HG02642 (cell line): ENCODE results near the gene ANO10.
"Not testable (repeated sequence)": the region's sequence is repeated elsewhere in the genome, so short reads cannot be mapped to it uniquely, and the experiment has no call there.

ENCODE experiments used
- ATAC-seq: cut with Tn5 transposase; IDR thresholded peaks from one replicate; pipeline ENCODE4 v1.9.1; 2021; ENCODE audit warnings: mild to moderate bottlenecking; ENCODE audit not compliant: unreplicated experiment, poor library complexity

Gene ANO10

DNA sequence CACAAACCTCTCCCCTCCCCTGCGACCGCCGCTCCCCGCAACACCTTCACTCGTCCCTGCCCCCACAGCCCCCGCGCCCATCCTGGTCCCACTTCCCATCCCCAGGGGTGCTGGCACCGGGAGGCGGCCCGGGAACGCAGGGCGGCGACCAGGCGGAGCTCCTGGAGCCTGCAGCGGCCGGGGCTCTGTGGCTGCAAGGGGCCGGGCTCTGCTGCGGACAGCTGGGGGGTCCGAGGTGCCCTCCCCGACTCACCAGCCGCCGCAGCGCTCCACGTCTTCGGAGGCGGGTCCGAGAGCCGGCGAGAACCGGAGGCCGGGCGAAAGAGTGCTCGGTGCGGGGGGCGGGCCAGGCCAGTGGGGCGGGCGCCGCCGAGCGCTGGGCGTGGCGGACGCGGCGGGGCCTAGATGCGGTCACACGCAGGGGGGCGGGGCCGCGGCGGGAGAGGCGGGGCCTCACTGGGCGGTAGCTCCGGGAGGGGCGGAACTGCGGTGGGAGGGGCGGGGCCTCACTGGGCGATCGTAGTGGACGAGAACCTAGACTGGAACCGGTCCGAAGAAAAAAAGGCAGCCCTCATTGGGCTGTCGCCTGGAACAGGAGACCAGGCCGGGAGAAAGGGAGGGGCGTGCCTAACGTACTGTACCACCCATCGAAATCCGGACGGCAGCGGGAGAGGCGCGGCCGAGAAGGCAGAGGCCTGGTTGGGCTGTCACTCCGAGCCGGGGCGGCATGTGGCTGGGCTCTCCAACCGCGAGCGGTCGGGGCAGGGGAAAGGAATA, at the start of gene ANO10:
Gene ANO10 (minus strand): TSS at position 356 of the 777 bp plus-strand sequence. CDS start 16,159 bp downstream, outside the sequence.
- ATAC-seq: peak; percentile 96

DNA sequence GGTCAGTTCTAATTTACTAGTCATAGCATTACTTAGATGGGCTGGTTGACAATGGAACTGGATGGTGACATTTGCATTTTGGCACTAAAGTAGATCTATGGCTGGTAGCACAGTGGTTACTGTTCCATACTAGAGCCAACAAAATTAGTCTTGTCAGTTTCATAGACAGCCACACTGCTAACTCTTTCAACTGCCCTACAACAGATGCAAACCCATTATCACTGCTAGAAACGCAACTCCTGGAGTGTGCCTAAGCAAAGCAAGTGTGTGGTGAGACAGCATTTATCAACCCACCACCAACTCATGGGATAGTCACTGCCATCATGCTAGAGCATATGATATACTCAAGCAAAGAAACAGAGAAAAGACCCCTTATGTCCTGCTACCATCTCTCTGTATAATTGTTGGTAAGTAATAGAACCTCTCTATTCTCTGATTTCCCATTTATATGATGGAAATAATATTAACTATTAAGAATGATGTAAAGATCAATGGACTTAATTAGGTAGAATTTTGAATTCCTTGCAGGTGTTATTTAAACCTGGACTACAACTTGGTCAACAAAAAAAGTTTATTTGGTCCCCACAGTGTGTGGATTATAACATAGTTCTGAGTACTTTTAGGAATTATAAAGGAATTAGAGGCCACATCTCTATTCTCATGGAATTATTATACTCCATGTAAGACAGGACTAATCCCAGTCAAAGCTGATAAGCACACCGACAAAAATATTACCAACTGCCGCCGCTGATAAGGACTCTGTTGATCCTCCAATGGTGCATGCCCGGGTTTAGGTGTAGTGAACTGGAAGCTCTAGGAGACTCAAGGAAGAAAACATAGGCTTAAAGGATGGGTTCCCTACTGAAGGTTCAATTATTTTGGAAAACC, 49.1 kb upstream of the ANO10 start:
- ATAC-seq: no peak

- ATAC-seq: not testable (repeated sequence)
Measured at GRCh38 chr3:43665011-43665410, 43.2 kb upstream of the ANO10 start.

GRCh38 chr3:43661376-43661775, 39.6 kb upstream of the ANO10 start:
- not testable (repeated sequence) for ATAC-seq

- no peak for ATAC-seq
Measured at GRCh38 chr3:43659250-43659880, 37.6 kb upstream of the ANO10 start.

- ATAC-seq: not testable (repeated sequence)
Measured at GRCh38 chr3:43656390-43656789, 34.6 kb upstream of the ANO10 start.

GRCh38 chr3:43650345-43650744, 28.5 kb upstream of the ANO10 start:
- ATAC-seq: no peak

DNA sequence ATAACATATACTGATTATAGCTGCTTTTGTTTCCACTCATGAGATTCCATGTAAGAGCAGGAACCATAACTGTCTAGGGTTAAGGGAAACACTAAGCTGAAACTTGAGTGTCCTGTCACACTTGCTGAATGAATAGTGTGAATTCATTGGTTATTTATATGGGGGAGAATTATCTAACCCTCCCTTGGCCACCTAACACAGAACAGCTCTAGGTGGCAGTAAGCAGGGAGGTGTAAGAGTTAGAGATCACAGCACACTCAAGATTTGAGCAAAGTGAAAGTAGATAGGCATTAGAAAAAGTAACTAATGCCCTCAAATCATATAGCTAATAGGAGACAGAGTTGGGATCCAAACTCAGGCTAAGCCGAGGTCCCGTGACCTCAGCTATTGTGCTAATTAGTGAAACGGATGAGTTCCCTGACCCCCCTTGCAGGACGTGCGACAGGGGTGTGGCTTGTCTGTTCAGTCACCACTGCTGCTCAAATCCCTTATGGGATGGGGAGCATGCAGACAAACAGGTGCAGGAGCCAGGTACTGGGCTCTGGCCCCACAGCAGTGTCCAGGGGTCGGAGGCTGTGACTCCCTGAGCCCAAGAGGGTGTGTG, 27.7 kb upstream of the ANO10 start:
- ATAC-seq: no peak

- no peak for ATAC-seq
Measured at GRCh38 chr3:43648957-43649356, 27.1 kb upstream of the ANO10 start.

- no peak for ATAC-seq
Measured at GRCh38 chr3:43647331-43648166, 25.7 kb upstream of the ANO10 start.

DNA sequence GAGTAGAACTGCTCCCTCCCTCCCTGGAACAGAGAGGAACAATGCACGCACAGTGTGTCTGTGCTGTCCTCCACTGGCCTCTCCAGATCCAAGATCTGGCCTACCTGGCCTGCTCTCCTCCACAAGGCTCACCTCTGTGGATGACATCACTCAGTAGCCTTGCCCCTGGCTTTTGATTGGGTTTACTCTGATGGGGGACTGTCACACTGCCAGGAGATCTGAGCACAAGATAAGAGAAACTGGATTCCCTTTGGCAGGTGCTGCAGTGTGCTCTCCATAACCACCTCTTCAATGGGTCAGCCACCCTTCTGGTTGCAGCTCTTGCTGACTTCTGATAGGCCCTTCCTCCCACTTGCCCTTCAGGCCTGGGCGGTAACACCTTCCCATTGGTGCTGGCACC, 22.6 kb upstream of the ANO10 start:
- no peak for ATAC-seq

- ATAC-seq: no peak
Measured at GRCh38 chr3:43641306-43642114, 19.7 kb upstream of the ANO10 start.

DNA sequence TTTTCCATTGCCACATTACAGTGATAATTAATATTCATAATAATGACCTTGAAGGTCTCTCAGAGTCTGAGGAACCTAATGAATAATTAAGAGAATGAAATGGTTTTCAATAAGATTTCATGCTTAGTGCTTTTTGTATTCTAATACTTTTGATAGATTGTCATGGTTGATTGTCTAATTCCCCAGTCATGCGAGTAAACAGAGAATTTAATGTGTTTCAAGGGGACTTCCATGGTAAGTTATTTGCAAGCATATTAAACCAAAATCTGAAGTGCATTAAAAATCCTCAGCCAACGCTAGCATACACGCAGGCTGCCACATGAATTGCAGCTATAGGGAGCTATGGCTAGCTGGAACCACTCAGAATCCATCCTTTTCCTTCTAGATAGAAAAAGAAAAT, 18.9 kb upstream of the ANO10 start:
- no peak for ATAC-seq

DNA sequence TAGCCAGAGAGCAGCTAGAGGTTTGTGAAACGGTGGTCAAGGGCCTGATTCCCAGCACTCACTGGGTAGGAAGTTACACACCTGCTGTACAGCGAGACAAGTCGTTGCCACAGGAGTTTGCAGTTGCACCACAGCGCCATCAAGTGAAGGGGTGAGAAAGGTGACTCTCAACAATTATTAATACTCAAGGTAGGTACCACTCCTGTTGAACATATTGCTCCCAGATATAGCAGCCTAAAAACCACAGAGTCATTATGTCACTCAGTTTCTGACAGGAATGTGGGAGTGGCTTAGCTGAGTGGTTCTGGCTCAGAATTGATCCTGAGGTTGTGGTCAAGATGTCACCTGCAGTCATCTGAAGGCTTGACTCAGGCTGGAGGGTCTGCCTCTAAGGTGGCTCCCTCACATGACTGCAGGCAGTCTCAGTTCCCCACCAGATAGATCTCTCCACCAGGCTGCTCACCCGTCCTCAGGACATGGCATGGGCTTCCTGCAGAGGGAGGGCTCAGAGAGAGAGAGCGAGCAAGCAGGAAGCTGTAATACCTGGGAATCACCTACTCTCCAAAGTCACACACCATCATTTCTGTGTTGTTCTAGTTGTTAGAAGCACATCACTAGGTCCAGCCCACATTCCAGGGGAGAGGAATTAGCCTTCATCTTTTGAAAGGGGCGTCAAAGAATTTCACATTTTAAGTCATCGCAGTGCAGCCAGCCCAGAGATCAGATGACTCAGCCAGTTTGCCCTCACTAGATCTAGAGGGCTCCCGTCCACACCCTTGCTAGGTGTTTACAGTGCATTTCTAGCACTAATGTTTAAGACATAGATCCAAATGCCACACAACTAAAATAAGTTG, 17.0 kb upstream of the ANO10 start:
- no peak for ATAC-seq

GRCh38 chr3:43637702-43638101, 15.9 kb upstream of the ANO10 start:
- ATAC-seq: no peak

DNA sequence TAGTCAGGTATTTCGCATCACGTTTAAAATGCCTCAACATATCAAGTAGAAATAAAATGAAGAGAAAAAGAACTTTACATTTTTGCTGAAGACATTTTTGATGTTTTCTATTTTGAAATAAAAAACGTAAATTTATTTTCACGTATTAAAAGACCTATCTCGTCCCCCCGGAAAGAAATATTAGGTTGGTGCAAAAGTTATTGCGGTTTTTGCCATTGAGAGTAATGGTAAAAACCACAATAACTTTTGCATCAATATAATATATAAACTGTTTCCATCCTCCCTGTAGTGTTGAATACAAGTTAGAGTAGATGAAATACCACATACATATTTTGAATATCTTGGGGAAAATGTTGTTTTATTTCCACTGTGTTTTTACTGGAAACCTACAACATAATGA, 11.2 kb upstream of the ANO10 start:
- ATAC-seq: no peak

GRCh38 chr3:43632269-43632733, 10.5 kb upstream of the ANO10 start:
- no peak for ATAC-seq

GRCh38 chr3:43629741-43630140, 7.9 kb upstream of the ANO10 start:
- ATAC-seq: no peak
